Activated B cell treated with CpG ODN at 0.5 μM for 24 hours (primary cell): Measurements from ENCODE around the gene RCAN2. TPM values are rescaled to one million over a fixed set of nuclear protein-coding genes. Genes with fewer than 3 reads are reported as not detected.

ENCODE experiments used
- ATAC-seq: fragments of 200-7000 bp; cut with Tn5 transposase; one replicate; pipeline ENCODE4 v1.10.0; 2021; ENCODE audit warnings: low read depth, mild to moderate bottlenecking, moderate library complexity
- CTCF ChIA-PET: fragments of 350-600 bp; sonication (Branson Sonifier 250); formaldehyde crosslinking; loops from one replicate; lab custom pipeline; 2021; ENCODE audit warnings: antibody characterized with exemption; lab: Charles Lee
- POLR2A ChIA-PET: fragments of 350-600 bp; sonication (Branson Sonifier 250); formaldehyde crosslinking; loops from one replicate; lab custom pipeline; 2021; ENCODE audit warnings: antibody characterized with exemption; lab: Charles Lee
- DNase-seq: peaks from one replicate; pipeline ENCODE4 v3.0.0; 2022
- H3K27ac Mint-ChIP-seq: one replicate; pipeline ENCODE4 v1.8.0; 2020; ENCODE audit warnings: mixed read lengths
- H3K27me3 Mint-ChIP-seq: one replicate; pipeline ENCODE4 v1.8.0; 2021; ENCODE audit warnings: mixed read lengths
- H3K36me3 Mint-ChIP-seq: one replicate; pipeline ENCODE4 v1.8.0; 2021; ENCODE audit warnings: low read depth, mixed read lengths
- H3K4me1 Mint-ChIP-seq: one replicate; pipeline ENCODE4 v1.8.0; 2021; ENCODE audit warnings: mixed read lengths
- H3K4me3 Mint-ChIP-seq: one replicate; pipeline ENCODE4 v1.8.0; 2020; ENCODE audit warnings: mild to moderate bottlenecking, mixed read lengths
- H3K9me3 Mint-ChIP-seq: one replicate; pipeline ENCODE4 v1.8.0; 2020; ENCODE audit warnings: mixed read lengths
- intact Hi-C: fragments of 100-400 bp; cut with micrococcal nuclease; formaldehyde crosslinking; loops from one replicate; pipeline ENCODE4 v1.15.1; 2024
- total RNA-seq: library from RNA; stranded (reverse); gene quantifications from 2 replicates; pipeline ENCODE4 v1.2.3, GENCODE V29; 2022
- TF ChIP-seq, protein P1 (sequence below): fragments of 200-600 bp; IDR thresholded peaks from one replicate; pipeline ENCODE4 v1.8.0; 2022; ENCODE audit warnings: antibody characterized with exemption, mild to moderate bottlenecking

Gene RCAN2
- total RNA-seq, 1 donor from 2014 or later: not detected

DNA sequence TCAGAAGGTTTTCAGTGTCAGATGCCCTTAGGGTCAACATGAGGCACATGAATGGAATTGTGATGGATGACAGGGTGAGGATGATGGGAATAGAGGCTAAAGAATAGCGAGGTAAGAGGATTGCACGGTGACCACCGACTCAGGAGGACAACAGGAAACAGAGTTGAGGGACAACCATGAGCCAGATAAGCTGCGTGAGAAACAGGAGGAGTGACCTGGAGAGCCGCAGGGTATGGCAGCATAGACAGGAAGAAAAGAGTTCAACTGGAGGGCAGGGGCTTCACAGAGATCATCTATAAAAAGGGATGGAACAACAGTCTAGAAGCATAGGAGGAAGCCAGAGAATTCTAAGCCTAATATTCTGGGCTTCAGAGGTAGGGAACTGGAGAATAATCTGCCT lies 235.7 kb downstream of the RCAN2 start:
- TF ChIP-seq, protein P1, sequence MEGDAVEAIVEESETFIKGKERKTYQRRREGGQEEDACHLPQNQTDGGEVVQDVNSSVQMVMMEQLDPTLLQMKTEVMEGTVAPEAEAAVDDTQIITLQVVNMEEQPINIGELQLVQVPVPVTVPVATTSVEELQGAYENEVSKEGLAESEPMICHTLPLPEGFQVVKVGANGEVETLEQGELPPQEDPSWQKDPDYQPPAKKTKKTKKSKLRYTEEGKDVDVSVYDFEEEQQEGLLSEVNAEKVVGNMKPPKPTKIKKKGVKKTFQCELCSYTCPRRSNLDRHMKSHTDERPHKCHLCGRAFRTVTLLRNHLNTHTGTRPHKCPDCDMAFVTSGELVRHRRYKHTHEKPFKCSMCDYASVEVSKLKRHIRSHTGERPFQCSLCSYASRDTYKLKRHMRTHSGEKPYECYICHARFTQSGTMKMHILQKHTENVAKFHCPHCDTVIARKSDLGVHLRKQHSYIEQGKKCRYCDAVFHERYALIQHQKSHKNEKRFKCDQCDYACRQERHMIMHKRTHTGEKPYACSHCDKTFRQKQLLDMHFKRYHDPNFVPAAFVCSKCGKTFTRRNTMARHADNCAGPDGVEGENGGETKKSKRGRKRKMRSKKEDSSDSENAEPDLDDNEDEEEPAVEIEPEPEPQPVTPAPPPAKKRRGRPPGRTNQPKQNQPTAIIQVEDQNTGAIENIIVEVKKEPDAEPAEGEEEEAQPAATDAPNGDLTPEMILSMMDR: no peak
- Mint-ChIP-seq H3K9me3 (peaks cover 3% of the 10 kb centered on the region), H3K27me3 (no peaks in the 10 kb centered on the region), H3K4me3 (no peak overlapping the region), H3K4me1 (no peaks in the 10 kb centered on the region), H3K27ac (no peak overlapping the region), H3K36me3 (no peaks in the 10 kb centered on the region)
- CTCF ChIA-PET: no interaction called here
- POLR2A ChIA-PET: no interaction called here
- ATAC-seq: no peak
- no peak for DNase-seq
- intact Hi-C loops: no loop called here

DNA sequence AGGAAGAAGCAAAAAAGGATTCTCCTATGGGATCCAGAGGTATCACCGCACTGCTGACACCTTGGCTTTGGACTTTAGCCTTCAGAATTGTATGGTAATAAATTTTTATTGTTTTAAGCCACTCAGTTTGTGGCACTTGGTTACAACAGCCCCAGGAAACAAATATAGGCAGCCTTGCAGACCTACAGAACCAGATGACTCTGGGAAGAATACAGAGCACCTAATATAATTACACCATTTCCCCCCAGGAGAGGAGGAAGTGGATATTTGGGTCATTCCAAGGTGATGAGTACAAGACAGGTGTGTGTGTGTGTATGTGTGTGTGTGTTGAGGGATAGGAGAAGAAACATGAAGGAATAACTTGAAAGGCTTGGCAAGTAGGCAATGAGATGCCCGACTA lies 236.3 kb downstream of the RCAN2 start:
- no peak for ATAC-seq
- peaks cover 3% of the 10 kb centered on the region for H3K9me3 Mint-ChIP-seq
- DNase-seq: no peak
- ChIA-PET POLR2A (no interaction called here), CTCF (no interaction called here)
- H3K27ac Mint-ChIP-seq: no peak overlapping the region
- TF ChIP-seq, protein P1: no peak
- H3K4me3 Mint-ChIP-seq: no peak overlapping the region
- intact Hi-C loops: no loop called here
- H3K36me3 Mint-ChIP-seq: no peaks in the 10 kb centered on the region
- no peaks in the 10 kb centered on the region for H3K4me1 Mint-ChIP-seq
- no peaks in the 10 kb centered on the region for H3K27me3 Mint-ChIP-seq

DNA sequence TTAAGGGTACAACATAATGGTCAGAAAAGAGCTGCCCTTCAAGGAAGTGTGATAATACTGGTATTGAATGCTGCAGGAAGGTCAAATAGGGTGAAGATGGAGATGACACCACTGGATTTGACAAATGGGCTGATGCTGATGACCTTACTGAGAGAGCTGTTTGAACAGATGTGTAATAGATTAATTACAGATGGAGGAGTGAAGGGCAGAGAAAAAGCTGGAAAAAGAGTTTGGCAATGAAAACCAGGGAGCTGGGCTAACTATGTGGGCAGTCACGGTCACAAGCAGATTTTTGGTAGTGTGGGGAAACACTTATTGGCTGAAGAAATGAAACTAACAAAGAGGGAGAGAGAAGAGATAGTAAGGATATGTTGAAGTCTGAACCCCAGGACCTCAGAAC lies 236.9 kb downstream of the RCAN2 start:
- intact Hi-C loops: no loop called here
- TF ChIP-seq, protein P1: no peak
- no peak for DNase-seq
- Mint-ChIP-seq H3K27ac (no peak overlapping the region), H3K4me1 (no peaks in the 10 kb centered on the region), H3K4me3 (no peak overlapping the region), H3K27me3 (no peaks in the 10 kb centered on the region), H3K36me3 (no peaks in the 10 kb centered on the region), H3K9me3 (peaks cover 3% of the 10 kb centered on the region)
- ChIA-PET POLR2A (no interaction called here), CTCF (no interaction called here)
- no peak for ATAC-seq

DNA sequence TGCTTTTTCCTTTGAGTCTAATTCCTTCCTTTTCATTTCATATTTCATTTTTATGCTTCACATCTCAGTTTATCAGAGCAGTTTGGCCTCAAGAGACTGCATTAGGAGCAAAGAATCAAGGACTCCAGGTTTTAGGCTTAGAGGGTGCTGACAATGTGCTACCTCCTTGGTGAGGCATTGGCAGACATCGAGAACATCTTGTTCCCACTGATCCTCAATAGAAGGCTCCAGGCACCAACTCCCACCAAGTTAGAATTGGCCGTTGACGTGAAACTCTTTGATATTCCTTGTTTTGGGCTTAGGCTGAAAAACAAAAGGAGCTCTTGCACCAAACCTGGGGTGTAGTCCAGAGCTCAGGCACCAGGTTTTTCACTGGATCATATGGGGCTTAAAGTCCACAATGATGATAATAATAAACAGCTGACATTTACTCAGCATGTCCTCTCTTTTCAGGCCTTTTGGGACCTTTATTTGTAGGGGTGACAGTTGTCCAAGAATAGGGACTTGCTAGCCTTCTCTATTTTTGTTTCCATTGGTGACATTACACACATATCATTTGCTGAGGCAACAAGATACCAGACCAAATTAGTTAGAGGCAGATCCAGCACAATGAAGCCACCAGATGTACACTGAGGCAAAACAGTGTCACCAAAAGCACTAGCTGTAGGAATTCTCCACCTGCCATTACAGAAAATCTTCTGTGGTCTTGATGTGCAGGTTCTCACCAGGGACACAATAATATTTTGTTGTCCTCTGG lies 239.5 kb downstream of the RCAN2 start:
- Mint-ChIP-seq H3K4me3 (no peak overlapping the region), H3K27me3 (no peaks in the 10 kb centered on the region), H3K27ac (no peak overlapping the region), H3K36me3 (no peaks in the 10 kb centered on the region), H3K4me1 (no peaks in the 10 kb centered on the region), H3K9me3 (no peaks in the 10 kb centered on the region)
- ATAC-seq (no peak), DNase-seq (no peak)
- intact Hi-C loops: no loop called here
- ChIA-PET CTCF (no interaction called here), POLR2A (no interaction called here)
- TF ChIP-seq, protein P1: no peak

DNA sequence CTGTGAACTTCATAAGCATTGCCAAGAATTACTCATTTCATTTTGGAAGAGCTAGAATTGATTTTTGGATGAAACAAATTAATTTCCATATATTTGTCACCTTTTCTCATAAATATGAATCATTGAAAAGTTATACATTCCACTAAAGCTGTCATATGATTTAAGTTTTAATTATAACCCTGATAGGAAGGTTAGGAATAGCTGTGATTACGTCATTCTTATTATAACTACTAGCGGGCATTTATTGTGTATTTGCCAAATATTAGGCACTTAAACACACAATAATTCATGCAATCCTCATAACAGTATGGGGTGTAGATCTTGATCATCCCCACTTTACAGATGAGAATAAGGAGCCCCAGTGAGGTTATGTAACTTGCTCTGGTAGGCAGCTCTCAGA lies 243.1 kb downstream of the RCAN2 start:
- Mint-ChIP-seq H3K9me3 (no peaks in the 10 kb centered on the region), H3K27me3 (no peaks in the 10 kb centered on the region), H3K27ac (no peak overlapping the region), H3K36me3 (no peaks in the 10 kb centered on the region), H3K4me3 (no peak overlapping the region), H3K4me1 (peaks cover 10% of the 10 kb centered on the region)
- ChIA-PET CTCF (no interaction called here), POLR2A (interaction anchor here (0.7 kb wide), 1 partner anchor 1671 kb away, joined by 4 read pairs; no protein-coding TSS in a partner anchor)
- intact Hi-C loops: no loop called here
- TF ChIP-seq, protein P1: no peak
- no peak for DNase-seq
- no peak for ATAC-seq
